Parathyroid adenoma (tissue), 2 donors: Measurements from ENCODE around the gene HECW1.

ENCODE experiments used
- H2AFZ ChIP-seq: fragments of 300-600 bp; sonication (generic); one replicate; pipeline ENCODE4 v1.7.0; 2017; ENCODE audit warnings: antibody characterized with exemption, mild to moderate bottlenecking
- H3K27ac ChIP-seq: fragments of 300-600 bp; sonication (generic); one replicate; pipeline ENCODE4 v1.7.0; 2017
- H3K27me3 ChIP-seq: fragments of 300-600 bp; sonication (generic); one replicate; pipeline ENCODE4 v1.7.0; 2017; ENCODE audit warnings: low read length; ENCODE audit not compliant: control insufficient read depth, insufficient read depth
- H3K36me3 ChIP-seq: fragments of 300-600 bp; sonication (generic); one replicate; pipeline ENCODE4 v1.7.0; 2017; ENCODE audit warnings: low read length; ENCODE audit not compliant: control insufficient read depth, insufficient read depth
- H3K4me1 ChIP-seq: fragments of 300-600 bp; sonication (generic); one replicate; pipeline ENCODE4 v1.7.0; 2017; ENCODE audit warnings: control low read depth
- H3K4me2 ChIP-seq: fragments of 300-600 bp; sonication (generic); one replicate; pipeline ENCODE4 v1.7.0; 2017; ENCODE audit warnings: low read length
- H3K4me3 ChIP-seq: fragments of 300-600 bp; sonication (generic); one replicate; pipeline ENCODE4 v1.7.0; 2017; ENCODE audit warnings: low read depth, low read length
- H3K79me2 ChIP-seq: fragments of 300-600 bp; sonication (generic); one replicate; pipeline ENCODE4 v1.7.0; 2017; ENCODE audit warnings: control low read depth
- H3K9ac ChIP-seq: fragments of 300-600 bp; sonication (generic); one replicate; pipeline ENCODE4 v1.7.0; 2017; ENCODE audit warnings: mild to moderate bottlenecking
- H3K9me3 ChIP-seq: fragments of 300-600 bp; sonication (generic); one replicate; pipeline ENCODE4 v1.7.0; 2017; ENCODE audit warnings: low read length; ENCODE audit not compliant: control insufficient read depth
- TF ChIP-seq, protein P1 (sequence below): fragments of 300-600 bp; sonication (generic); IDR thresholded peaks from one replicate; pipeline ENCODE4 v1.7.0; 2017; ENCODE audit warnings: antibody characterized with exemption, mild to moderate bottlenecking
- donor health status: primary hyperparathyroidism.

HECW1 gene

DNA sequence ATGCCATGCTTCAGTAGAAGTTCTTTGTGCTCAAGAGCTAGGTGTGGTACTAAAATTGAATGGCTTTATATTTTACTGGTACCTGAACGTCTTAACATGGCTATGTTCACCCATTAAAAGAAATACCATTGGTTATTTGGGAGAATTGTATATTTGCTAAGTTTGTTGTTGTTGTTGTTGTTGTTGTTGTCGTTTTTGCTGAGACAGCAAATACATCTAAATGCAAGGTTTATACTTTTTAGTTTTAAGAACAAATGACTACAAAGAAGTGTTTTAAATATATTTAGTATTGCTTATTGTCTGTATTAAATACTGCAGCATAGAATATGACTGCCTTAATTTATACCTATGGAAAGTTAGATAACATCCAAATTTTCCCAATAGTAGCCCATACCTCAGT lies 66.9 kb downstream of the HECW1 start:
- no peaks in the 10 kb centered on the region for H3K9me3 ChIP-seq
- H3K27me3 ChIP-seq, result no peaks in the 10 kb centered on the region
- TF ChIP-seq, protein P1, sequence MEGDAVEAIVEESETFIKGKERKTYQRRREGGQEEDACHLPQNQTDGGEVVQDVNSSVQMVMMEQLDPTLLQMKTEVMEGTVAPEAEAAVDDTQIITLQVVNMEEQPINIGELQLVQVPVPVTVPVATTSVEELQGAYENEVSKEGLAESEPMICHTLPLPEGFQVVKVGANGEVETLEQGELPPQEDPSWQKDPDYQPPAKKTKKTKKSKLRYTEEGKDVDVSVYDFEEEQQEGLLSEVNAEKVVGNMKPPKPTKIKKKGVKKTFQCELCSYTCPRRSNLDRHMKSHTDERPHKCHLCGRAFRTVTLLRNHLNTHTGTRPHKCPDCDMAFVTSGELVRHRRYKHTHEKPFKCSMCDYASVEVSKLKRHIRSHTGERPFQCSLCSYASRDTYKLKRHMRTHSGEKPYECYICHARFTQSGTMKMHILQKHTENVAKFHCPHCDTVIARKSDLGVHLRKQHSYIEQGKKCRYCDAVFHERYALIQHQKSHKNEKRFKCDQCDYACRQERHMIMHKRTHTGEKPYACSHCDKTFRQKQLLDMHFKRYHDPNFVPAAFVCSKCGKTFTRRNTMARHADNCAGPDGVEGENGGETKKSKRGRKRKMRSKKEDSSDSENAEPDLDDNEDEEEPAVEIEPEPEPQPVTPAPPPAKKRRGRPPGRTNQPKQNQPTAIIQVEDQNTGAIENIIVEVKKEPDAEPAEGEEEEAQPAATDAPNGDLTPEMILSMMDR, result no peak

DNA sequence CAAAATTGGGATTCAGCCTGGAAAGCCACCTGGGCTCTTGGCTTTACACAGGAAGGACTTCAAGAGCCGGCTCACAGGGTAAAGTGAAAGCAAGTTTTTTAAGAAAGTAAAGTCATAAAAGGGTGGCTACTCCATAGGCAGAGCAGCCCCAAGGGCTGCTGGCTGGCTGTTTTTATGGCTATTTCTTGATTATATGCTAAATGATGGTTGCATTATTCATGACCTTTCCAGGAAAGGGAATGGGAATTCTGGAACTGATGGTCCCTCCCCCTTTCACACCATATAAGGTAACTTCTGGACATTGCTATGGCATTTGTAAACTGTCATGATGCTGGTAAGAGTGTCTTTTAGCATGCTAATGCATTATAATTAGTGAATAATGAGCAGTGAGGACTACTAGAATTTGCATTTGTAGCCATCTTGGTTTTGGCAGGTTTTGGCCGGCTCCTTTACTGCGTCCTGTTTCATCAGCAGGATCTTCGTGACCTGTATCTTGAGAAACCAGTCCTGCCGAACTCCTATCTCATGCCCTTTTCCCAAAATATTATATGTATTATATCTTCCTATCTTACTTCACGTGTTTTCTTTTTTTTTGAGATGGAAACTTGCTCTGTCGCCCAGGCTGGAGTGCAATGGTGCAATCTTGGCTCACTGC lies 80.5 kb downstream of the HECW1 start:
- no peak overlapping the region for H2AFZ ChIP-seq
- TF ChIP-seq, protein P1, result no peak
- H3K9ac ChIP-seq, result no peak overlapping the region
- no peaks in the 10 kb centered on the region for H3K79me2 ChIP-seq
- no peaks in the 10 kb centered on the region for H3K27me3 ChIP-seq
- no peaks in the 10 kb centered on the region for H3K4me1 ChIP-seq
- H3K36me3 ChIP-seq, result no peaks in the 10 kb centered on the region
- H3K4me3 ChIP-seq, result no peak overlapping the region
- no peak overlapping the region for H3K27ac ChIP-seq
- H3K4me2 ChIP-seq, result no peak overlapping the region
- H3K9me3 ChIP-seq, result no peaks in the 10 kb centered on the region

More for the DNA sequence above, 66.9 kb downstream of the HECW1 start:
- Histone ChIP-seq H3K27ac (no peak overlapping the region), H3K79me2 (no peaks in the 10 kb centered on the region), H3K4me2 (no peak overlapping the region), H3K4me1 (no peaks in the 10 kb centered on the region), H3K4me3 (no peak overlapping the region), H2AFZ (no peak overlapping the region), H3K9ac (no peak overlapping the region), H3K36me3 (no peaks in the 10 kb centered on the region)

DNA sequence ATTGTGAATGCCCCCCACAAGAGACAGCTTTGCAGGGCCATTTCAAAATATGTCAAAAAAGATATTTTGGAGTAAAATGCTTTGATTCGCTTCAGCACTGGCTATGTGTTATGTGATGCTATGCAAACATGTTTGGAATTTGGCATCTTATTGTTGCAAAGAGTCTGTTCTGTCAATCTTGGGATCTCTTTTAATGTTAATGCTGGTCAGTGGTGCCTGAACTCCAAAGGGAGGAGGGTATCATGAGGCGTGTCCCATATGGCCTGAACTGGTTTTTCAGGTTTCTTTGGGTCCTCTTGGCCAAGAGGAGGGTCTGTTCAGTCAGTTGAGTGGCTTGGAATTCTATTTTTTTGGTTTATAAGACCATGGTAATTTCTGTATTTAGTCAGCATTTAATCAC lies 81.4 kb downstream of the HECW1 start:
- no peak overlapping the region for H3K4me2 ChIP-seq
- no peak overlapping the region for H3K9ac ChIP-seq
- no peak overlapping the region for H3K27ac ChIP-seq
- TF ChIP-seq, protein P1, result no peak
- H3K27me3 ChIP-seq, result no peaks in the 10 kb centered on the region
- H2AFZ ChIP-seq, result no peak overlapping the region
- H3K4me1 ChIP-seq, result no peaks in the 10 kb centered on the region
- no peaks in the 10 kb centered on the region for H3K79me2 ChIP-seq
- no peaks in the 10 kb centered on the region for H3K36me3 ChIP-seq
- H3K4me3 ChIP-seq, result no peak overlapping the region
- H3K9me3 ChIP-seq, result no peaks in the 10 kb centered on the region

DNA sequence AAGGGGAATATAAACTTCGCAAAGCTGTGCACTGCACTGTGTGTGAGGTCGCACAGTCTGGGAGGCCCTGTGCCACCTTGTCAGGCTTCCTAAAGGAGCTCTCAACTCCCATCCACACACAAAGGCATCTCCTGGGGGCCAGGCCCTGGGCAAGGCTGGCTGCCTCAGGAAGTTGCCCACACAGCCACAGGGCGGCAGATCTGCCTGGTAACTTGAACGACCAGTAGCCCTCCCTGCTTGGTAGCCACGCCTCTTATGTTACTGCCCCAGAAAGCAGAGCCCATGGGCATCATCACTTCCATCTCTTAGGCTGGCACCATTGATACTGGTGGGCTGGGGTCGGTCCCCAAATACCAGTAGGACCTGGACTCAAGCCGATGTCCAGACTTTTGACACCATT lies 82.8 kb downstream of the HECW1 start:
- H3K9ac ChIP-seq, result no peak overlapping the region
- H3K4me2 ChIP-seq, result no peak overlapping the region
- no peak overlapping the region for H3K4me3 ChIP-seq
- H3K36me3 ChIP-seq, result no peaks in the 10 kb centered on the region
- H3K79me2 ChIP-seq, result no peaks in the 10 kb centered on the region
- H3K27ac ChIP-seq, result no peak overlapping the region
- H2AFZ ChIP-seq, result no peak overlapping the region
- H3K9me3 ChIP-seq, result no peaks in the 10 kb centered on the region
- TF ChIP-seq, protein P1, result no peak
- no peaks in the 10 kb centered on the region for H3K4me1 ChIP-seq
- no peaks in the 10 kb centered on the region for H3K27me3 ChIP-seq

DNA sequence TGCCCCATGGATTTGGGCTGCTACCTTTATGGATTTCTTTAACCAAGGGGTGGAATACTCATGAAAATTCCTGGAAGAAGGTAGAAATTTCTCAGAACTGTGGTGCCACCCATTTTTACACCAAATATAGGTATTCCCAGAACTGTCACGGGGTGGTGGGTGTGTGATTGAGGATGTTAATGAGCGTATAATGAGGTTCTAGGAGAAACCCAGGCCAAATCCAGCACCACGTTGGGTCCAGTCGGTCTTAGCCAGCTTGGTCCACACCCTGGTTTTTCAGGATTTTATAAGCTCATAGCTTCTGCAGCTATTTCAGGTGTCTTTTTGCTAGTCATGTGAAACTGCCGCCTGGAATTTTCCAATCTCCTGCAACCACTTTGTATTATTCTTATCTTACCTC lies 83.3 kb downstream of the HECW1 start:
- no peak overlapping the region for H3K4me2 ChIP-seq
- H3K27ac ChIP-seq, result no peak overlapping the region
- no peaks in the 10 kb centered on the region for H3K4me1 ChIP-seq
- no peak overlapping the region for H3K9ac ChIP-seq
- H3K9me3 ChIP-seq, result no peaks in the 10 kb centered on the region
- no peaks in the 10 kb centered on the region for H3K79me2 ChIP-seq
- TF ChIP-seq, protein P1, result no peak
- no peaks in the 10 kb centered on the region for H3K36me3 ChIP-seq
- H3K4me3 ChIP-seq, result no peak overlapping the region
- H2AFZ ChIP-seq, result no peak overlapping the region
- no peaks in the 10 kb centered on the region for H3K27me3 ChIP-seq
